ENCODE data around the gene BCAR1.
A peak's percentile ranks its signal among the peaks of the same experiment; 100 is the strongest.
"Not testable (repeated sequence)": the region's sequence is repeated elsewhere in the genome, so short reads cannot be mapped to it uniquely, and the experiment has no call there.

The BCAR1 gene

DNA sequence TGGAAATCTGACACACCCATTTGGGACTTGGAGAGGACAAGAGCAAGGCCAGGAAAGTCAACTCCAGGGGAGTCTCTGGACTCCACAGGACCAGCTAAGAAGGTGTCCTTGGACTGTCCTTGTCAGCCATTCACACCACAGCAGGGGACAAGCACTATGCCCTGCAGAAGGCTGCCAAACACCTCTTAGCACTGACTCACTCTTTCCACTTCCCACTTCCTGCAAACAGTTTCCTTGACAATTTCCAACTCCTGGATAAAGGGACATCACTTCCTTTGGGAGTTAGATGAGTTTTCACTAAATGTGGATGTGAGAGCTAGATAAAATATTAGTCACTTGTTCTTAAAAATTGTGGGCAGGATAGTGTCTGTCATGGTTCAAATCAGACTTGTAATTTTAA is 37.8 kb upstream of the BCAR1 start:
- no peak for TF ChIP-seq ZFX (IDR thresholded peaks at IDR 0.05)
- TF ChIP-seq, protein P1, sequence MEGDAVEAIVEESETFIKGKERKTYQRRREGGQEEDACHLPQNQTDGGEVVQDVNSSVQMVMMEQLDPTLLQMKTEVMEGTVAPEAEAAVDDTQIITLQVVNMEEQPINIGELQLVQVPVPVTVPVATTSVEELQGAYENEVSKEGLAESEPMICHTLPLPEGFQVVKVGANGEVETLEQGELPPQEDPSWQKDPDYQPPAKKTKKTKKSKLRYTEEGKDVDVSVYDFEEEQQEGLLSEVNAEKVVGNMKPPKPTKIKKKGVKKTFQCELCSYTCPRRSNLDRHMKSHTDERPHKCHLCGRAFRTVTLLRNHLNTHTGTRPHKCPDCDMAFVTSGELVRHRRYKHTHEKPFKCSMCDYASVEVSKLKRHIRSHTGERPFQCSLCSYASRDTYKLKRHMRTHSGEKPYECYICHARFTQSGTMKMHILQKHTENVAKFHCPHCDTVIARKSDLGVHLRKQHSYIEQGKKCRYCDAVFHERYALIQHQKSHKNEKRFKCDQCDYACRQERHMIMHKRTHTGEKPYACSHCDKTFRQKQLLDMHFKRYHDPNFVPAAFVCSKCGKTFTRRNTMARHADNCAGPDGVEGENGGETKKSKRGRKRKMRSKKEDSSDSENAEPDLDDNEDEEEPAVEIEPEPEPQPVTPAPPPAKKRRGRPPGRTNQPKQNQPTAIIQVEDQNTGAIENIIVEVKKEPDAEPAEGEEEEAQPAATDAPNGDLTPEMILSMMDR (conservative IDR thresholded peaks at IDR 0.05): no peak
- peak overlapping the region; percentile 21; the same call in 1 of the 2 replicates for H3K27ac ChIP-seq

DNA sequence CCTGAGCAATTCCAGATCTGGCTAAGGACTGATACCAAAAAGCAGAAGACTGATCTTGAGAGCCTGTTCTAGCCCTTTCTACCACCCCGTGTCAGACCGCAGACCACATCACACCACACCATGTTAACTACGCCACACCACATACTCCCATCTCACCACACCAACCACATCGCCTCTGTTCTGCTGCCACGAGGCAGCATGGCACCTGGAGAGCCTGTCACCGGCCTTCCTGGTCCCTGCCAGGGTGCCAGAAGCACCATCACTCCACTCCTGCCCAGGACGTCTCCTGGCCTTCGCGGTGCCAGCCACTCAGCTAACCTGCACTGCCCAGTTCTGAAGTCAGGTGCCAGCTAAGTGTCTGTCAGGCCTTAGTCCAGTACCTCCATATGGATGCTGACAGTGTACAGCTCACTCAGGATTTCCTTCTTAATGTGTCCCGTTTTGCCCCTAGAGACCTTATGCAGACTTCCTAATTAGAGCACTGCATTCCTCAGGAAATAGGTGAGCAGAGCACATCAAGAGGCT is 37.2 kb upstream of the BCAR1 start:
- peak overlapping the region; percentile 21; the same call in 1 of the 2 replicates for H3K27ac ChIP-seq
- TF ChIP-seq, protein P1 (conservative IDR thresholded peaks at IDR 0.05): no peak
- TF ChIP-seq ZFX (IDR thresholded peaks at IDR 0.05): no peak

DNA sequence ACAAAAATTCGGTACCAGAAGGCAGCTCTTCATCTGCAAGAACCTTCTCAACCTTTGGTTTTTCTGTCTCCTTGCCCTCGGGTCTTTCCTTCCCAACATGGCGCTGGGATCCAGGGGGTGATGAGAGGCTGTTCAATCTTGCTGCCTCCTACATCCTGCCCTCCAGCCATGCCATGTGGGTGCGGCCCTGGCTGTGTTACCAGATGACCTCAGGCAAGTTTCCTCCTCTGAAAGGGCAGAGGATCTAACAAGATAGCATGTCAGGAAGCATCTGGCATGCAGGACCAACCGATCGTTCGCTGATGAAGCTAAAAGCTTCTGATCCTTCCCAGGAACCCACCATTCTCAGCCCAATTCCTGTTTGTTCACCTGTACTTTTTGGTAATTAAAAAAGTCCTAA is 36.8 kb upstream of the BCAR1 start:
- H3K27ac ChIP-seq: no peak overlapping the region
- TF ChIP-seq, protein P1 (conservative IDR thresholded peaks at IDR 0.05): no peak
- no peak for TF ChIP-seq ZFX (IDR thresholded peaks at IDR 0.05)

DNA sequence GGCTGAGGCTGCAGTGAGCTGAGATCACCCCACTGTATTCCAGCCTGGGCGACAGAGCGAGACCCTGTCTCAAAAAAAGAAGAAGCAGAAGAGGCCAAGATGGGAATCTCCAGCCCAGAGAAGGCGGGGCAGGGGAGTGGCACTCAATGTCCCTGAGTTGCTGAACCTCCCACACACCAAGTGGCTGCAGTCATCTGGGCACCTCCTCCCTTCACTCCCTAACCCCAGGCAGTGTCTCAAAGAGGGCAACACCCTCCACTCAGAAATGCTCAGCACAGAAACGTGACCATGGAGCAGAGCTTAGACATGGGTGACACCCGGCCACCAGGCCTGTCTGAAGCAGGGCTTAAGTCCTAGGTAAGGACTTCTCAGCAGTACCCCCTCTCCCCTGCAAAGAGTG is 36.3 kb upstream of the BCAR1 start:
- no peak for TF ChIP-seq ZFX (IDR thresholded peaks at IDR 0.05)
- TF ChIP-seq, protein P1 (conservative IDR thresholded peaks at IDR 0.05): no peak
- H3K27ac ChIP-seq: no peak overlapping the region

DNA sequence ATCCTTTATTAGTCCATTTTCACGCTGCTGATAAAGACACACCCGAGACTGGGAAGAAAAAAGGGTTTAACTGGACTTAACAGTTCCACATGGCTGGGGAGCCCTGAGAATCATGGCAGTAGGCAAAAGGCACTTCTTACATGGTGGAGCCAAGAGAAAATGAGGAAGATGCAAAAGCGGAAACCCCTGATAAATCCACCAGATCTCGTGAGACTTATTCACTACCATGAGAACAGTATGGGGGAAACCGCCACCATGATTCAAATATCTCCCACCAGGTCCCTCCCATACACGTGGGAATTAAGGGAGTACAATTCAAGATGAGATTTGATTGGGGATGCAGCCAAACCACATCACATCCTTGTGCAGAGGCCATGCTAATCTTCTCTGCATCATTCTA is 35.0 kb upstream of the BCAR1 start:
- TF ChIP-seq ZFX (IDR thresholded peaks at IDR 0.05): no peak
- TF ChIP-seq, protein P1 (conservative IDR thresholded peaks at IDR 0.05): no peak

DNA sequence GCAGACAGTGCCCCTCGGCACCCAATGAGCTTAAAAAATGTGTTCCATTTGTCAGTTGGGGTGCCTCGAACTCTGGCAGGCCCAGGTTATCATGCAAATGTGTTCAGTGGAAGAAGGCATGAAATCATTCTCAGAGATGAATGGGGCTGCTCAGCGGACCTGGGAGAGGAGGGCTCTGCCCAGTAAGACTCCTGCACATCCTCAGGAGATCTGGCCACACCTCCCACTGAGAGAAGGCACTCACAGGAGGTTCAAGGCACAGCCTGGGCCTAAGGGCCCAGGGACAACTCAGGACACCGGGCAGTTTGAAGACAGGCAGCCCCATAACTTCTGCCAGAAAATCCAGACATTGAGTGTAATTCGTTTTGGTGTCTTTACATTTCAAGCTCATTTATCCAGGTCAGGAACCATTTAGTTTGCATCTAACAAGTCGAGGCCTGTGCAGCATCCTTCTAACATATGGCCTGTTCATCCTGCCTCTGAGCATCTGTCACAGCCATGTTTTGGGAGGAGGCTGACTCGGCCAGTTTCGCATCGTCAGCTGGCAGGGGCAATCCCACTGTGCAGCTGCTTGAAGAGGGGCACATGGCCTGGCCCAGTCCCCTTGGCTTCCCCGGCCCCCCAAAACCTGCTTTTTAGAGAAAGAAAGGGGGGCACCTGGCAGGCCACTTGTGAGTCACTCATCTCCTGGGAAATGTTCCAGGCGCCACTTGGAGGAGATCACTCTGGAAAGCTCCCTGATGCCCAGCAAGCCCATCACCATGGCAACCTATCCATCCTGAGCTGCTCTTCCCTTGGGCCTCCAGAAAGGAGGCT is 31.2 kb upstream of the BCAR1 start:
- no peak overlapping the region for H3K27ac ChIP-seq
- TF ChIP-seq, protein P1 (conservative IDR thresholded peaks at IDR 0.05): no peak
- TF ChIP-seq ZFX (IDR thresholded peaks at IDR 0.05): no peak

More for the DNA sequence above, 35.0 kb upstream of the BCAR1 start:
- H3K27ac ChIP-seq: no peak overlapping the region

DNA sequence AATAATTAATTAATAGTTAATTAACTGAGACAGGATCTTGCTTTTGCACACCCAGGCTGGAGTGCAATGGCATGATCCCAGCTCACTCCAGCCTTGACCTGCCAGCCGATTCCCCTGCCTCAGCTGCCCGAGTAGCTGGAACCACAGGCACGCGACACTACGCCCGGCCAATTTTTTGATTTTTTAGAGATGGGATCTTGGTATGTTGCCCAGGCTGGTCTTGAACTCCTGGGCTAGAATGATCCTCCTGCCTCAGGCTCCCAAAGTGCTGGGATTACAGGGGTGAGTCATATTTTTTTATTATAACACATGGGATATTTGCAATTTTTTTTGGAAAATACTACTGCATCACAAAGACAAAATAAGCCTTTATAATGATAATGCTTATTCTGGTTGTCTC is 30.4 kb upstream of the BCAR1 start:
- H3K27ac ChIP-seq: no peak overlapping the region
- no peak for TF ChIP-seq ZFX (IDR thresholded peaks at IDR 0.05)
- TF ChIP-seq, protein P1 (conservative IDR thresholded peaks at IDR 0.05): no peak

DNA sequence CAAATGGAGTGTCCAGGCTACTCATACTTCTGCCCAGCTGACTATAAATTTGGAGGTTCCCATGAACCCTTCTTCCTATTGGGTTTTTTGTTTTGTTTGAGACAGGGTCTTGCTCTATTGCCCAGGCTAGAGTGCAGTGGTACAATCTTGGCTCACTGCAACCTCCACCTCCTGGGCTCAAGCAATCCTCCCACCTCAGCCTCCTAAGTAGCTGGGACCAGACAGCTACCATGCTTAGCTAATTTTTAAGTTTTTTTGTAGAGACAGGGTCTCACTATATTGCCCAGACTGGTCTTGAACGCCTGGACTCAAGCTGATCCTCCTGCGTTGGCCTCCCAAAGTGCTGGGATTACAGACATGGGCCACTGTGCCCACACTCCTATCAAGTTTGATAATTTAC is 29.6 kb upstream of the BCAR1 start:
- not testable (repeated sequence) for H3K27ac ChIP-seq
